Fibroblast of lung (primary cell): ENCODE measurements around the gene MBNL1.

Source experiments
- EZH2 ChIP-seq: IDR thresholded peaks from 2 replicates; pipeline ENCODE4 v1.5.1; 2012; ENCODE audit warnings: low read length, control low read depth, mild to moderate bottlenecking; ENCODE audit errors: missing control alignments
- TF ChIP-seq, protein P1 (sequence below), 2 donors: IDR thresholded peaks in 1 of 2; conservative IDR thresholded peaks in 1 of 2; 1 replicate in 1 of 2; 2 replicates in 1 of 2; pipeline ENCODE4 v1.5.1; 2011 to 2012; ENCODE audit warnings: low read length in 2 of 2, control low read depth in 1 of 2, inconsistent platforms in 1 of 2, low read depth in 1 of 2, mild to moderate bottlenecking in 1 of 2

DNA sequence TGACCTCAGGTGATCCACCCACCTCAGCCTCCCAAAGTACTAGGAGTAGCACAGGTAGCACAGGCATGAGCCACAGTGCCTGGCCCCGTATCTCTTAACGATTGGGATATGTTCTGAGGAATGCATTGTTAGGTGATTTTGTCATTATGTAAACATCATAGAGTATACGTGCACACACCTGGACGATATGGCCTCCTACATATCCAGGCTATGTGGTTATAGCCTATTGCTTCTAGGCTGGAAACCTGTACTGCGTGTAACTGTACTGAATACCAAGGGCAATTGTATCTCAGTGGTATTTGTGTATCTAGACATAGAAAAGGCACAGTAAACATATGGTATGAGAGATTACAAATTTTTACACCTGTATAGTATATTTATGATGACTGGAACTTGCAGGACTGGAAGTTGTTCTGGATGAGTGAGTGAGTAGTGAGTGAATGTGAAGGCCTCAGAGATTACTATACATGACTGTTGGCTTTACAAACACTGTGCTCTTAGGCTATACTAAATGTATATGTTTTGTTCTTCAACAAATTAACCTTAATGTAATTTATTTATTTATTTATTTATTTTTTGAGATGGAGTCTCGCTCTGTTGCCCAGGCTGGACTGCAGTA lies 120.7 kb downstream of the MBNL1 start:
- TF ChIP-seq EZH2 = no peak
- TF ChIP-seq, protein P1, sequence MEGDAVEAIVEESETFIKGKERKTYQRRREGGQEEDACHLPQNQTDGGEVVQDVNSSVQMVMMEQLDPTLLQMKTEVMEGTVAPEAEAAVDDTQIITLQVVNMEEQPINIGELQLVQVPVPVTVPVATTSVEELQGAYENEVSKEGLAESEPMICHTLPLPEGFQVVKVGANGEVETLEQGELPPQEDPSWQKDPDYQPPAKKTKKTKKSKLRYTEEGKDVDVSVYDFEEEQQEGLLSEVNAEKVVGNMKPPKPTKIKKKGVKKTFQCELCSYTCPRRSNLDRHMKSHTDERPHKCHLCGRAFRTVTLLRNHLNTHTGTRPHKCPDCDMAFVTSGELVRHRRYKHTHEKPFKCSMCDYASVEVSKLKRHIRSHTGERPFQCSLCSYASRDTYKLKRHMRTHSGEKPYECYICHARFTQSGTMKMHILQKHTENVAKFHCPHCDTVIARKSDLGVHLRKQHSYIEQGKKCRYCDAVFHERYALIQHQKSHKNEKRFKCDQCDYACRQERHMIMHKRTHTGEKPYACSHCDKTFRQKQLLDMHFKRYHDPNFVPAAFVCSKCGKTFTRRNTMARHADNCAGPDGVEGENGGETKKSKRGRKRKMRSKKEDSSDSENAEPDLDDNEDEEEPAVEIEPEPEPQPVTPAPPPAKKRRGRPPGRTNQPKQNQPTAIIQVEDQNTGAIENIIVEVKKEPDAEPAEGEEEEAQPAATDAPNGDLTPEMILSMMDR (conservative IDR thresholded peaks at IDR 0.05 in 1 of 2, IDR thresholded peaks at IDR 0.05 in 1 of 2; ENCODE audit: low read depth in 1 of 2, low read length in 2 of 2) = no peak
